ENCODE results near the gene CRYGN. TPM values are rescaled to one million over a fixed set of nuclear protein-coding genes. Genes with fewer than 3 reads are reported as not detected.

Gene CRYGN
- total RNA-seq, 2 donors from 2014 or later, result 0.35 TPM; not detected in 1

DNA sequence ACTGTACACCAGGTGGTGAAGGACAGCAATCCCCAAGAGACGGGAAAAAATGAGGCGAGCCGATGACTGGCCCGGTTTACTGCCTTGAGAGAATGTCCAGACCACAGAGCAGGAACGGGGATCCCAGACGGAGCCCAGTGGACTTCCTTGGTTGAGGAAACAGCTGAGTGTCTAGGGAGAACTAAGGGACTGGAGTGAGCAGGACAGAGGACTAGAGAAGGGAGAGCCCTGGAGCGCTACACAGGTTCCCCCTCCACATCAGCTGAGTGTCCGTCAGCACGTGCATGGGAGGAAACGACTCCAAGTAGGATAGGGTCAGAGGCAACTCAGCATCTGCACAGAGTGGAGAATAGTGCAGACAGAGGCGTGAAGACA lies 23.0 kb downstream of the CRYGN start:
- no peaks in the 10 kb centered on the region for H3K4me1 ChIP-seq (ENCODE audit: control insufficient read depth in 1 of 2, low read depth in 2 of 2)
- peaks cover 6% of the 10 kb centered on the region for H3K9me3 ChIP-seq
- no peak for DNase-seq (ENCODE audit: low spot score)
- no peak overlapping the region for H3K4me3 ChIP-seq
- H3K27me3 ChIP-seq (replicated peaks; ENCODE audit: insufficient read depth), result no peaks in the 10 kb centered on the region
- H3K27ac ChIP-seq, result no peak overlapping the region
- TF ChIP-seq, protein P1, sequence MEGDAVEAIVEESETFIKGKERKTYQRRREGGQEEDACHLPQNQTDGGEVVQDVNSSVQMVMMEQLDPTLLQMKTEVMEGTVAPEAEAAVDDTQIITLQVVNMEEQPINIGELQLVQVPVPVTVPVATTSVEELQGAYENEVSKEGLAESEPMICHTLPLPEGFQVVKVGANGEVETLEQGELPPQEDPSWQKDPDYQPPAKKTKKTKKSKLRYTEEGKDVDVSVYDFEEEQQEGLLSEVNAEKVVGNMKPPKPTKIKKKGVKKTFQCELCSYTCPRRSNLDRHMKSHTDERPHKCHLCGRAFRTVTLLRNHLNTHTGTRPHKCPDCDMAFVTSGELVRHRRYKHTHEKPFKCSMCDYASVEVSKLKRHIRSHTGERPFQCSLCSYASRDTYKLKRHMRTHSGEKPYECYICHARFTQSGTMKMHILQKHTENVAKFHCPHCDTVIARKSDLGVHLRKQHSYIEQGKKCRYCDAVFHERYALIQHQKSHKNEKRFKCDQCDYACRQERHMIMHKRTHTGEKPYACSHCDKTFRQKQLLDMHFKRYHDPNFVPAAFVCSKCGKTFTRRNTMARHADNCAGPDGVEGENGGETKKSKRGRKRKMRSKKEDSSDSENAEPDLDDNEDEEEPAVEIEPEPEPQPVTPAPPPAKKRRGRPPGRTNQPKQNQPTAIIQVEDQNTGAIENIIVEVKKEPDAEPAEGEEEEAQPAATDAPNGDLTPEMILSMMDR (IDR thresholded peaks at IDR 0.05), result no peak
- H3K36me3 ChIP-seq, result no peaks in the 10 kb centered on the region
- no peak for ATAC-seq (ENCODE audit: insufficient number of reproducible peaks, low FRiP score, low read depth)

- Histone ChIP-seq H3K27ac (no peak overlapping the region), H3K4me1 (ENCODE audit: control insufficient read depth in 1 of 2, low read depth in 2 of 2) (no peaks in the 10 kb centered on the region), H3K9me3 (peaks cover 6% of the 10 kb centered on the region), H3K36me3 (no peaks in the 10 kb centered on the region), H3K27me3 (replicated peaks; ENCODE audit: insufficient read depth) (no peaks in the 10 kb centered on the region), H3K4me3 (no peak overlapping the region)
- DNase-seq (ENCODE audit: low spot score), result no peak
- no peak for ATAC-seq (ENCODE audit: insufficient number of reproducible peaks, low FRiP score, low read depth)
- TF ChIP-seq, protein P1 (IDR thresholded peaks at IDR 0.05), result no peak
Measured at GRCh38 chr7:151416112-151416940, 23.6 kb downstream of the CRYGN start.

DNA sequence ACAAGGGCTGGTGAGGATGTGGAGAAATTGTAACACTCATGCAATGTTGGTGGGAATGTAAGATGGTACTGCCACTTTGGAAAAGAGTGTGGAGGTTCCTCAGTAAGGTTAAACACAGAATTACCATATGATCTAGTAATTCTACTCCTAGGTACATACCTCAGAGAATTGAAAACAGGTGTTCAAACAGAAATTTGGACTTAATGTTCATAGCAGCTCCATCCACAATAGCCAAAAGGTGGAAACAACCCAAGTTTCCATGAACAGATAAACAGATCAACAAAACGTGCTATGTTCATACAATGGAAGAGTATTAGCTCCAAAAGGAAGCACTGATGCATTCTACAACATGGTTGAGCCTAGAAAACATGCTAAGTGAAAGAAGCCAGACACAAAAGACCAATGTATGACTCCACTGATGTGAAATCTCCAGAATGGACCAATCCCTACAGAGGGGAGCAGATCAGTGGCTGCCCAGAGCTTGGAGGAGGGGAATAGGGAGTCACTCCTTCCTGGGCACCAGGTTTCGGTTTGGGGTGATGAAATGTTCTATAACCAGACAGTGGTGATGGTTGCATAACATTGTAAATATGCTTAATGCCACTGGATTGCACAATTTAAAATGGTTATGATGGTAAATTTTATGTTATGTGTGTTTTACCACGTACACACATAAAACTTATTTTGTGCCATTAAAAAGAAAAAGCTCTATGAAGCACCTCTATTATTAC lies 24.4 kb downstream of the CRYGN start:
- ATAC-seq (ENCODE audit: insufficient number of reproducible peaks, low FRiP score, low read depth) (no peak), DNase-seq (ENCODE audit: low spot score) (no peak)
- H3K4me3 ChIP-seq, result no peak overlapping the region
- peaks cover 6% of the 10 kb centered on the region for H3K9me3 ChIP-seq
- peaks cover 0 to 3% of the 10 kb centered on the region in 2 donors for H3K4me1 ChIP-seq (ENCODE audit: control insufficient read depth in 1 of 2, low read depth in 2 of 2)
- peaks cover under 1% of the 10 kb centered on the region for H3K27me3 ChIP-seq (replicated peaks; ENCODE audit: insufficient read depth)
- no peak overlapping the region for H3K27ac ChIP-seq
- TF ChIP-seq, protein P1 (IDR thresholded peaks at IDR 0.05), result no peak
- no peaks in the 10 kb centered on the region for H3K36me3 ChIP-seq

GRCh38 chr7:151413241-151413640 lies 26.7 kb downstream of the CRYGN start:
- no peak for ATAC-seq (ENCODE audit: insufficient number of reproducible peaks, low FRiP score, low read depth)
- H3K27ac ChIP-seq, result no peak overlapping the region
- peaks cover 20% of the 10 kb centered on the region for H3K27me3 ChIP-seq (replicated peaks; ENCODE audit: insufficient read depth)
- no peaks in the 10 kb centered on the region for H3K9me3 ChIP-seq
- H3K4me1 ChIP-seq (ENCODE audit: control insufficient read depth in 1 of 2, low read depth in 2 of 2), result peaks cover 11 to 24% of the 10 kb centered on the region in 2 donors
- TF ChIP-seq, protein P1 (IDR thresholded peaks at IDR 0.05), result no peak
- DNase-seq (ENCODE audit: low spot score), result no peak
- H3K36me3 ChIP-seq, result no peaks in the 10 kb centered on the region
- no peak overlapping the region for H3K4me3 ChIP-seq

- H3K27ac ChIP-seq, result no peak overlapping the region
- DNase-seq (ENCODE audit: low spot score) (no peak), ATAC-seq (ENCODE audit: insufficient number of reproducible peaks, low FRiP score, low read depth) (no peak)
- H3K27me3 ChIP-seq (replicated peaks; ENCODE audit: insufficient read depth), result peaks cover 20% of the 10 kb centered on the region
- H3K9me3 ChIP-seq, result no peaks in the 10 kb centered on the region
- peaks cover 11 to 24% of the 10 kb centered on the region in 2 donors for H3K4me1 ChIP-seq (ENCODE audit: control insufficient read depth in 1 of 2, low read depth in 2 of 2)
- H3K4me3 ChIP-seq, result no peak overlapping the region
- no peaks in the 10 kb centered on the region for H3K36me3 ChIP-seq
- TF ChIP-seq, protein P1 (IDR thresholded peaks at IDR 0.05), result no peak
Measured at GRCh38 chr7:151412318-151412717, 27.6 kb downstream of the CRYGN start.

All from thoracic aorta (tissue), 2 donors.